H1 (cell line): ENCODE measurements around the gene DMBT1. TPM values are rescaled to one million over a fixed set of nuclear protein-coding genes. Genes with fewer than 3 reads are reported as not detected.

ENCODE experiments used
- CHD7 ChIP-seq: fragments of 300-600 bp; sonication (generic); IDR thresholded peaks from 2 replicates; pipeline ENCODE4 v1.7.1; 2012; ENCODE audit warnings: low read length, moderate library complexity, mild to moderate bottlenecking, inconsistent platforms; ENCODE audit not compliant: insufficient replicate concordance
- MAX ChIP-seq: IDR thresholded peaks from 2 replicates; pipeline ENCODE4 v1.6.1; 2012; ENCODE audit warnings: inconsistent platforms
- RNF2 ChIP-seq: fragments of 200-900, 300-1000 bp; sonication (generic); IDR thresholded peaks from 2 replicates; pipeline ENCODE4 v1.7.1; 2016; ENCODE audit warnings: borderline replicate concordance, low read depth, mild to moderate bottlenecking, antibody characterized with exemption, low read length; ENCODE audit not compliant: poor library complexity, severe bottlenecking; ENCODE audit errors: missing control alignments
- RXRA ChIP-seq: IDR thresholded peaks from 2 replicates; pipeline ENCODE4 v1.6.1; 2011; ENCODE audit warnings: low read depth, mild to moderate bottlenecking, low read length, moderate library complexity; ENCODE audit not compliant: insufficient read depth
- SIX5 ChIP-seq: IDR thresholded peaks from 2 replicates; pipeline ENCODE4 v1.6.1; 2011; ENCODE audit warnings: mild to moderate bottlenecking, low read depth, low read length
- SUZ12 ChIP-seq: fragments of 200-600 bp; sonication (generic); IDR thresholded peaks from 2 replicates; pipeline ENCODE4 v1.6.1; 2012; ENCODE audit warnings: mild to moderate bottlenecking, inconsistent platforms, low read length, moderate library complexity, mixed read lengths
- polyA plus RNA-seq, 7 experiments: library from polyadenylated mRNA; depleted of rRNA in 3 of 7; stranded (reverse) in 5 of 7; unstranded in 2 of 7; fragments of >200 nt in 5 of 7; fragments of 200-250 nt in 2 of 7; gene quantifications; 1 replicate in 5 of 7; 2 replicates in 1 of 7; 4 replicates in 1 of 7; pipeline versions ENCODE4 v1.2.1 to v1.2.3, GENCODE V29; 2011 to 2013; ENCODE audit warnings: missing spikeins in 2 of 7, mixed read lengths in 2 of 7
- total RNA-seq: library from RNA; stranded (reverse); fragmentation: NEBNext Ultra II Directional; extraction: Animal tissue kit (Norgen Biotek cat#: 25700); gene quantifications from 2 replicates; pipeline ENCODE4 v1.2.1, GENCODE V29; 2021

DMBT1 gene
- total and polyA plus RNA-seq, 2 of the 8 experiments (the other 6 are each of a cell fraction or from before 2014, with no cell fraction given), result 0.03 TPM; not detected in 1

- TF ChIP-seq CHD7 (no peak), SIX5 (no peak), MAX (no peak), RXRA (no peak), RNF2 (no peak), SUZ12 (no peak)
These were observed 103.1 kb downstream of the DMBT1 start (continued) for GRCh38 chr10:122663516-122664130.
